ENCODE results near the gene PRSS33. TPM values are rescaled to one million over a fixed set of nuclear protein-coding genes. Genes with fewer than 3 reads are reported as not detected.
A peak's percentile ranks its signal among the peaks of the same experiment; 100 is the strongest.

Gene PRSS33
- total RNA-seq, 1 donor from 2014 or later, result not detected

DNA sequence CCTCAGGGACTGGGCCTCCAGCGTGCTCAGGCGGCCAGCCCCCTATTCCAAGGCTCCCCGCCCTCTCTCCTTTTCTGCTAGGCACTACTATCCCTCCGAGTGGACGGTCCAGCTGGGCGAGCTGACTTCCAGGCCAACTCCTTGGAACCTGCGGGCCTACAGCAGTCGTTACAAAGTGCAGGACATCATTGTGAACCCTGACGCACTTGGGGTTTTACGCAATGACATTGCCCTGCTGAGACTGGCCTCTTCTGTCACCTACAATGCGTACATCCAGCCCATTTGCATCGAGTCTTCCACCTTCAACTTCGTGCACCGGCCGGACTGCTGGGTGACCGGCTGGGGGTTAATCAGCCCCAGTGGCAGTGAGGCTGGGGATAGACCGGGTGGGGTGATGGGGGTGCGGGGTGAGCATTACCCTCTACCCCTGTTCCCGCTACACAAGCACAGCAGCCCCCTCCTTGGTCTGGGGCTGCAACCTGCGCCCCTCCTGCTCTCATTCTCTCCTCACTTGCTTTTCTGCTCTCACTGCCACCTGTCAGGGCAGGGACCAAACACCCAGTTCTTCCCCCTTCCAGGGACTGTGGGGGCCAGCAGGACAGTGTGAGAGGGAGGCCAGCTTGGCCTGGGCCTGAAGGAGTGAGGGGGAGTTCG lies 12.0 kb upstream of the PRSS33 start:
- no peak for DNase-seq (ENCODE audit: low read depth)

DNA sequence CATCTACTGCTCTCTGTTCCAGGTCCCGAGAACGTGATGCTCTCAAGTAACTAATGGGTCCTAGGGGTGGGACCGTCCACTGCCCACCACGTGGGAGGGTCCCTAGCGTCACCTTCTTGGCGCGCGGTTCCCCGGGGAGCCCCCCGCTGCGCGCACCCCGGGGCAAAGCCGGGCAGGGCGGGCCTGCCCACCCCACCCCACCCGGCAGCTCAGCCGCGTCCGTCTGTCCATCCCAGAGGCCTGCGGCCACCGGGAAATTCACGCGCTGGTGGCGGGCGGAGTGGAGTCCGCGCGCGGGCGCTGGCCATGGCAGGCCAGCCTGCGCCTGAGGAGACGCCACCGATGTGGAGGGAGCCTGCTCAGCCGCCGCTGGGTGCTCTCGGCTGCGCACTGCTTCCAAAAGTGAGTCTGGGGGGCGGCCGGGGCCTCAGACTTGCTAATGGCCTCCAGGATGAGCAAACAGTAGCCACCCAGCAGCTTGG lies 11.4 kb upstream of the PRSS33 start:
- no peak for DNase-seq (ENCODE audit: low read depth)

DNA sequence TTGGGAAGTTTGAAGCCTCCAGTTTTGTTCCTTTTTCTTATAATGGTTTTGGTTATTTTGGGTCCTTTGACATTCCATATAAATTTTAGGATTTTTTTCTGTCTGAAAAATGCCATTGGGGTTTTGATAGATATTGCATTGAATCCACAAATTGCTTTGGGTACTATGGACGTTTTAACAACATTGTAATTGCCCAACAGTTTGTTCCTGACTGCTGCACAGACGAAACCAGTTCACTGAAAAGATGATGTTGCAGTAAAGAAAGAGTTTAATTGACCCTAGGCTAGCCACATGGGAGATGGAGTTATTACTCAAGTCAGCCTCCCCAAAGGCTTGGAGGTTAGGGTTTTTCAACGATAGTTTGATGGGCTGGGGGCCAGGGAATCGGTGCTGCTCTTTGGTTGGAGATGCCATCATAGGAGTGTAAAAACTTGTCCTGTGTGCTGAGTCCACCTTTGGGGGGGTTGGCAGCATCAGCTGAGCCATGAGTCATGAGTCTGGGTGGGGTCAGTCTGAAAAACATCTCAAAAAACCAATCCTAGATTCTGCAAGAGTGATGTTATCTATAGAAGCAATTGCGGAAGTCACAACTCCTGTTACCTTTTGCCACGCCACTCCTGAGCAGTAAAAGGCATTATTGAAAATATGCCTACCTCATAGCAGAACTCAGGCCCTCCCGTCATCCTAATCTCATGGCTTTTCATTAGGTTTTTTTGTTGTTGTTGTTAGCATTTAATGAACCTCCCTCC lies 8.2 kb upstream of the PRSS33 start:
- no peak for DNase-seq (ENCODE audit: low read depth)

DNA sequence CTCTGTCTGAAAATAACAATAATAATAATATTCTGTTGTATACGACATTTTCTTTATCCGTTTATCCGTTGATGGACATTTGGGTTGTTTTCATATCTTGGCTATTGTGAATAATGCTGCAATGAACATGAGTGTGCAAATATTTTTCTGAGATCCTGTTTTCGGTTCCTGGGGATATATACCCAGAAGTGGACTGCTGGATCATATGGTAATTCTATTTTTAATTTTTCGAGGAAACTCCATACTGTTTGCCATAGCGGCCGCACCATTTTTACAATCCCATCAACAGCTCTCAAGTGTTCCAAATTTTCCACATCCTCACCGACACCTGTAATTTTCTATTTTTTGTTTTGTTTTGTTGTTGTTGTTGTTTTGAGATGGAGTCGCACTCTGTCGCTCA lies 5.6 kb upstream of the PRSS33 start:
- no peak for DNase-seq (ENCODE audit: low read depth)

DNA sequence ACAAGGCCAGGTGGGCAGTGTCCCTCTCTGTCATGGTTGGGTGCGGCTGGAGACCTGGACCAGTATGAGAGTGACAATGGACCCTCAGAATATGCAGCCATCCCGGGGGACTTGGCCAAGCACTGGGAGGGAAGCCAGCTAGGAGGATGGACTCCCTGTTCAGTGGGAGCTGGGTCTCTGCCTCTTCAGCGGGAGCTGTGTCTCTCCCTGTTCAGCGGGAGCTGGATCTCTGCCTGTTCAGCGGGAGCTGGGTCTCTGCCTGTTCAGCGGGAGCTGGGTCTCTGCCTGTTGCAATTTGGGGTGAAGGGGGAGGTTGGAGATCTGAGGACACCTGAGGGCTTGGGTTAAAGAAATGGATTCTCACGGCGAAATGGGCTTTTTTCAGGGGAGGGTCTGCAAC lies 3.8 kb upstream of the PRSS33 start:
- no peak for DNase-seq (ENCODE audit: low read depth)

DNA sequence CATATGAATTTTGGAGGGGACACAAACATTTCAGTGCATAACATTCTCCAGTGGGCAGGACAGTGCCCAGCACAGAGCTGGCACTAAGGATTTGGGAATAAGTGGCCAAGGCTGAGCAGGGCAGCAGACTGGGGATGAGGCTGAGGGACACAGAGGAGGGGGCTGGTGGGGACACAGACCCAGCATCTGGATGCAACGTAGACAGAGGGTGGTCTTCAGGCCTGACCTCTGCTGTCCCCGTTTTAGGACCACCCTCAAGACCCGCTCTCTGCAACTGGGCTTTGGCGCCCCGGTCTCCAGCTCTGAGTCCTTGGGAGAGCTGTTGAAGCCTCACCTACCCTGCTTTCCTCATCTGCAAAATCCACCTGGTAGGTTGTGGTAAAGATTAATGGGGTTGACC lies 3.3 kb upstream of the PRSS33 start:
- DNase-seq (ENCODE audit: low read depth), result no peak

DNA sequence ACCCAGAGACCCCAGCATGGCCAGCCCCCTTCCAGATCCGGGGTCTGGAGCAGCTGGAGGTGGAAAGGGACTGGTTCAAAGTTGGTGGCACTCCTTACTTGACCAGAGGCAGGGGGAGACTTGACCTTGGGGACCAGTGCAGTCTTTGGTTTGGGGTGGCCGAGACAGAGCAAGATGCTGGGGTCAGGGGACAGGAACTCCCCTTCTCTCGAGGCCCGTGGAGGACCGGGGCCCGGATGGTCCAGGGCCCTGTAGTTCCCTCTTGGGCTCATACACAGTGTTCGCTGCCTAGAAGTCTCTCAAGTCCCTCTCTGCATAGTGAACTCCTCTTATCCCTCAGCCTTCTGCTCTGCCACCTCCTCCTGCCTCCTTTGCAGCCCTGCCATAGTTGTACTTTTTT lies 601 bp upstream of the PRSS33 start:
- DNase-seq (ENCODE audit: low read depth), result no peak

DNA sequence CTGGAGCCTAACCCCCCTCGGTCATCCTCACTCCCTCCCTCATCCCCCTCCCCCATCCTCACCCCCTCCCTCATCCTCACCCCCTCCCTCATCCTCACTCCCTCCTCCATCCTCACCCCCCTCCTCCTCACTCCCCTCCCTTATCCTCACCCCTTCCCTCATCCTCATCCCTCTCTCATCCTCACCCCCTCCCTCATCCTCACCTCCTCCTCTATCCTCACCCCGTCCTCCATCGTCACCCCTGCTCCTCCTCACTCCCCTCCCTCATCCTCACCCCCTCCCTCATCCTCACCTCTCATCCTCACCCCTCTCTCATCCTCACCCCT lies 571 bp downstream of the PRSS33 start:
- no peak for DNase-seq (ENCODE audit: low read depth)

DNA sequence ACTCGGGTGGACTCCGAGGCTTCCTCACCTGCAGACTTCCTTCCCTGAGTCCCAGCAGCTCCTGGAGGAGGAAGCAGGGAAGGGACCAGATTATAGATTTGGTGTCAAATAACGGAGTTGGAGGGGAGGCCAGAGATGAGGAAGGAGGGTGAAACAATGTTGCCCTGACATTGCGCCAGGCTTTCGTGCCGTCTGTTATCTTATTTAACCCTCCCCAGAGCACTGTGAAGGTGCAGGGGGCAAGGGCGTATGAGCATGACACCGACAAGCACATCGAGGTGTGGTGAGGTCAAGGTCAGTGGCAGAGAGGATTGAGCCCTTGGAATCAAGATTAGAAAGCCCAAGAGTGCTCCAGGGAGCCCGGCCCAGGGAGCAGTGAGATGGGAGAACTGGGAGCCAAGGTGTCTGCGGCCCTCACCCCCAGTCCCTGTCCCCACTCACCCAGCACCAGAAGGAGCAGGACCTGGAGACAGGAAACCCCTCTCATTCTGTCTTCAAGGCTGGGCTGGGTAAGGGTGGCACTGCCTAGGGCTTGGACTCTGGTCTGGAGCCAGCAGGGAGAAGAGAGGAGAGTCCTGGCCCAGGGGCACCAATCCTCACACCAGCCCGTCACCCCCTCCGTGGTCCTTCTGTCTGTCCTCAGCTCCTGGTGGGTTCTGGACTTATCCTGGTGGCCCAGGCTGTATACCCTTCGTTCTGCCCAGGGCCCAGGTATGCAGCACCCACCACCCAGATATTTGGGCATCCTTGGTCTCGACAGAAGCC lies 1.1 kb downstream of the PRSS33 start:
- no peak for DNase-seq (ENCODE audit: low read depth)

DNA sequence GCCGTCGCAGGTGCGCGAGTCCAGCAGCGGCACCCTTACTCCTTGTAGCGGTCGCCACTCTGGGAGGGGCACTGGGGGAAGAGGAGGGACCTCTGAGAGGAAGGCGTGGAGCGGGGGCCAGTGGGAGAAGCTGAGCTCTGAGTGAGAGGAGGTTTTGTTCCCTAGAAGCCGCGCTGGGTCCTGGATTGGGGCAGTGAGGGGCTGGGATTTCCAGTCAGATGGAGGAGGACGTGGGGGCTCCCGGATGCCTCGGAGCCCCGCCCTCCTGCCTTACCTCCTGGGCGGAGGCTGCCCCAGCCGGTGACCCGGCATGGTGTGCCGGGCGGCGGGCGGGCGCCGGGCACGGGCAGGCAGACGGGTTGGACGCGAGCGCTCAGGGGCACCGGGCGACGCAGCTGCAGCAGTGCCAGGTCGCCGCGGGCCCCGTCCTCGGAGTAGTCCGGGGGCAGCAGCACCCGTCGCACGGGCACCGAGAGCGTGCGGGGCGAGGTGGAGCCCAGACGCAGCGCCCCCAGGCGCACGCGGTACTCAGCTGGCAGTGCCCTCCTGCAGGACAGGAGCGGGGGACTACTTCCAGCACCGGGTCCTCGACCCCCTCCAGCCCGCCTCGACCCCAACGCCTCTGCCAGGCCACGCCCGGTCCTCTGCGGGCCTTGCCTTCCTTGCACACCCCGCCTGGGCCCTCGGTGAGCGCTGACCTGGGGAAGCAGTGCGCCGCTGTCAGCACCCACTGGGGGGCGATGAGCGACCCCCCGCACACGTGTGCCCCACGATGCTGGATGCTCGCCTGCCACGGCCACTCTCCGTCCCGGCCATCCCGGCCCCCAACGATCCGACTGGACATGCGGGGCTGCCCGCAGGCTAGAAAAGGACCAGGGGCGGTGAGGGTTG lies 2.0 kb downstream of the PRSS33 start:
- DNase-seq (ENCODE audit: low read depth), result no peak

DNA sequence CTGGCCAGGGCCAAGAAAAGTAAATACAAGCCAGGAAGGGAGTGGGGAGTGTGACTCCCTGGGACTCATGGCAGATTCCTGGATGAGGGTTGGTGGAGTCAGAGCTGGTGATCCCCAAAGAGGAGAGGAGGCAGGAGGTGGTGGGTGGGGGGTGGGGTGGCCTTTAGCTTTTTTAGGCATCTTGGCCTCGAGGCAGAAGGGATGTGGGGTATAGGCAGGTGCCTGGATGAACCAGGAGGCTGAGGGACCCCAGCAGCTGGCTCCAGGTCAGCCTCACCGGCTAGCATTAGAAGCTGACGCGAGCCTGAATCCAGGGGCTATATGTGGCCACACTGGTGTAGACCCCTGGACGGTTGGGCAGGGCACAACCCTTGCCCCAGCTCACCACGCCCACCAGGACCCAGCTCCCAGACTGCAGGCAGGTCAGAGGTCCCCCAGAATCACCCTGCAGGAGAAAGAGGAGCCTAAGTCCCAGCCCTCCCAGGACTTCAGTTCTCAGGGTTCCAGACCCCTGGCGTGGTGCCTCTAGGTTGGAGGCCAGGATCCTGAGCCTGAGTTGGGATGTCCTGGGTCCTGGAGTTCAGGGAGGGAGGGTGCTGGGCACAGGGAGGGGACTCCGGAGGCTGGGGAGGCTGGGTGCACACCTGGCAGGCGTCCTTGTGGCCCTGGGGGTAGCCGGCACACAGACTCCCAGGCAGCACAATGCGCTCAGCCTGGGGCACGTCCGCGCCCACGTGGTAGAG lies 2.8 kb downstream of the PRSS33 start:
- no peak for DNase-seq (ENCODE audit: low read depth)

DNA sequence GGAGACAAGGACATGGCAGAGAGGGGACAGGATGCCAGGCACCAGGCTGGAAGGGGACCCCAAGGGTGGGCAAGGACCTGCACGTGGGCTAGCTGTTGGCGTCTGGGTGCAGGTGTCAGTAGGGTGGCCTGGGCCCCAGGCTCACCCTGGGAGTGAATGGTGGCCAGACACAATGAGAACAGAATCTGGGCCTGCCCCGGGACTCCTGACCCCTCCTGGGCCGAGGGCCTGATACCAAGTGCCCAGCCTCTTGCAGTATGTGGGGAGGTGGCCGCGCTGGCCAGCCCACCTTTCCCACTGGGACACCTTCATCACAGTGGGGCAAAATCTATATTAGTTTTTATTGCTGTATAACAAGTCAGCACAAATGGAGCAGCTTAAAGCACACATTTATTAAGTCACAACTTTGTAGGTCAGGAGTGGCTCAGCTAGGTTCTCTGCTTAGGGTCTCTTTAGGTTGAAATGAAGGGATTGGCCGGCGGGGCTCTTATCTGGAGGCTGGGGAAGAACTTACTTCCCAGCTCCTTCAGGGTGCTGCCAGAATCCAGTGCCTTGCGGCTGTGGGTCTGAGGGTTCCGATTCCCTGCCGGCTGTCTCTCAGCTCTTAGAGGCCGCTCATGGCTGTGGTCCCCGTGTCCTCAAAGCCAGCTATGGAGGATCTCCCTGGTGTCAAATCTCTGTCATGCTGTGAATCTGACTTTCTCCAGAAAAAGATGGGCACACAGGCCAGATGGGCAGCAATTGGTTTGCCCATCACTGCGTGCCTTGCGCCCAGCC lies 3.6 kb downstream of the PRSS33 start:
- no peak for DNase-seq (ENCODE audit: low read depth)

DNA sequence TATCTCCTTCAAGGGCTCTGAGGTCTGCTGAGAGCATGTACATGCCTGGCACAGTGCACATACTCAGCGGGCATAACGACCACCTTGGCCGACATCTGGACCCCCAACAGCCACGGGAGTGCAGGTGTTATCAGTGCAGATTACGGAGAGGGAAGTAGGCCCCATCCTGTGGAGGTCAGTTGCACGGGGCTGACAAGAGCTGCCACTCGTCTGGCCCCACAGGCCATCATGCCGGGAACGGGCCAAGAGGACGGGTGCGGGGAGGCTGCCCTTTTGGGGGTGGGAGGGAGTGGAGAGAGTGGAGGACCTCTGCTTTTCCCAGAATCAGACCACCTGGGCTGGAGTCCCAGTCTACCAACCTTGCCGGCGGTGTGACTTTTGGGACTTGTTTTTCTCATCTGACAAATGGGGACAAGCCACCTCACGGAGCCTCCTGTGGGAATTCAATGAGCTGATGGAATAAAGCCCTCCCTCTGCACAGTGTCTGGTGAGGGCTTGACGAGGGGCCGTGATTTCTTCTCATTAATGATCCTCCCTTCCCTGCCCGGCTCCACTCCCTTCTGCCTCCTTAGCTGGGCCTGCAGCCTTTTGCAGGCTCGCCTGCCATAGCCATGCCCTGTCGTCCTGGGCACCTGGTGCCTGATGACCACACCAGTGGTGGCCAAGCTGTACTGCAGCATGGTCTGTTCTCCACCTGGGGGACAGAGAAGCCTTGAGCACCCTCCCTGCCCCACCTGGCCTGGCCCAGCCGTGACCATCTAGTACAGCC lies 4.6 kb downstream of the PRSS33 start:
- no peak for DNase-seq (ENCODE audit: low read depth)

DNA sequence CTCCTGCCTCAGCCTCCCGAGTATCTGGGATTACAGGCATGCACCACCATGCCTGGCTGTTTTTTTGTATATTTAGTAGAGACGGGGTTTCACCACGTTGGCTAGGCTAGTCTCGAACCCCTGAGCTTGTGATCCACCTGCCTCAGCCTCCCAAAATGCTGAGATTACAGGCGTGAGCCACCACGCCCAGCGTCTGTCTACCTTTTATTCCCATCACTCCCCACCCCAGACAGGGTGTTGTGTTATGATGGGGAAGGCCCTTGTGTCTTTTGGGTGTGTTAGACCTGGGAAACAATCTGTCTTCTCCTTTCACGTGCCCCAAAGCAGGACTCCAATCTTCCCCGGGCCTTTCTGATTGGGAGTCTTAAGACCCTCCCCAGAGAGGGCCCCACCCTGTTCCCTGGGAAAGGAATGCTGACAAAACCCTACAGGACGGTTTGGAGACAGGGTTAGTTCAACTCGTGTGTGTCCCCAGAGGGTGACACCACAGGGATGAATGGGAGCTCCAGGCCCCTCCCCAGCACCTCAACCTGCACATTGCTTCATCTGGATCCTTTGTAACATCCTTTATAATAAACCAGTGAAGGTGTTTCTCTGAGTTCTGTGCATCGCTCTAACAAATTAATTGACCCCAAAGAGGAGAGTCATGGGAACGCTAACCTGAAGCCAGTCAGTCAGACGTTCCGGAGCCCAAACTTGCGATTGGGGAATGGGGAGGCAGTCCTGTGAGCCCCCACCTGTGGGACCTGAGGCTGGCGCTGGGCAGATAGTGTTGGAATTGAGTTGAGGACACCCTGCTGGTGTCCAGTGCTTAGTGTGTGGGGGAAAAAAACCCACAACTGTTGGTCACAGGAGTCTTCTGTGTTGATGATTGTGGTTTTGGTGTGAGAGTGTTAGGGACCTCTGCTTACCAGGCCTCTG lies 7.1 kb downstream of the PRSS33 start:
- DNase-seq (ENCODE audit: low read depth), result no peak

DNA sequence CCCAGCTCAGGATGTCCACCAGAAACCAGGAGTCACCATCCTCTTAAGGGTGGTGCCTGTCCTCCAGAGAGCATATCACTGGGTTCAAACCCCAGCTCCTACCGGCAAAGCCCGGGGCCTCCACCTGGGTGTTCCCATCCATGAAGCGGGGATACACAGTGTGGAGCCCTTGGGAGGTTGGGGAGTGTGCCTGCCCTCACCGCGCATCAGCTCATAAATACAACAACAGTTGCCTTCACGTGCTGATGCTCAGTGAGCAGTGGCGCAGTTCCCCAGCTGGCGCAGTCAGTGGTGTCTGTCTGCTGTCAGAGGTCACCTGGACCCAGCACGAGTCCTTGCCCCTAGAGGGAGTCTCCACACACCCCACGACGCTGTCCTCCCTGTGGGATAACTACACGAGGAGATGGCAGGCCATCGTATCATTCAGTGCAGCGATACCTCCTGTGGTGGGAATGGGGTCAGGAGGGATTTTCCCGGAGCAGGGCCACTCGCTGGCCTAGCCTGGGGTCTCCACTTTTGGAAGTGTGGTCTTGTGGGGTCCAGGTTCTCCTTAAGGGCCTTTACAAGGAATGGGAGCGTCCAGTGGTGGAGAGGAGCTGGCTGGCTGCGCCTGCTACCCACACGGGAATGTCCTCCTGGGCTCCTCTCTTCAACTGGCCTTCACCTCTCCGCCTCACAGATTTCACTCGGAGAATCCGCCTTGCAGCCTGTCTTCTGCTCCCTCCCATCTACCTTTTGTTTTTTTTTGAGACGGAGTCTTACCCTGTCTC lies 8.0 kb downstream of the PRSS33 start:
- no peak for DNase-seq (ENCODE audit: low read depth)

DNA sequence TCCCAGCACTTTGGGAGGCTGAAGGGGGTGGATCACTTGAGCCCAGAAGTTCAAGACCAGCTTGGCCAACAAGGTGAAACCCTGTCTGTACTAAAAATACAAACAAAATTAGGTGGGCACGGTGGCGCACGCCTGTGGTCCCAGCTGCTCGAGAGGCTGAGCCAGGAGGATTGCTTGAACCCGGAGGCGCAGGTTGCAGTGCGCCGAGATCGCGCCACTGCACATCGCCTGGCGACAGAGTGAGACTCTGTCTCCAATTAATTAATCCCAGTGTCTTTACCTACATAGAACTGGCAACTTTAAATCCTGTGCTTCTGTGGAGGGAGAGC lies 8.8 kb downstream of the PRSS33 start:
- no peak for DNase-seq (ENCODE audit: low read depth)

DNA sequence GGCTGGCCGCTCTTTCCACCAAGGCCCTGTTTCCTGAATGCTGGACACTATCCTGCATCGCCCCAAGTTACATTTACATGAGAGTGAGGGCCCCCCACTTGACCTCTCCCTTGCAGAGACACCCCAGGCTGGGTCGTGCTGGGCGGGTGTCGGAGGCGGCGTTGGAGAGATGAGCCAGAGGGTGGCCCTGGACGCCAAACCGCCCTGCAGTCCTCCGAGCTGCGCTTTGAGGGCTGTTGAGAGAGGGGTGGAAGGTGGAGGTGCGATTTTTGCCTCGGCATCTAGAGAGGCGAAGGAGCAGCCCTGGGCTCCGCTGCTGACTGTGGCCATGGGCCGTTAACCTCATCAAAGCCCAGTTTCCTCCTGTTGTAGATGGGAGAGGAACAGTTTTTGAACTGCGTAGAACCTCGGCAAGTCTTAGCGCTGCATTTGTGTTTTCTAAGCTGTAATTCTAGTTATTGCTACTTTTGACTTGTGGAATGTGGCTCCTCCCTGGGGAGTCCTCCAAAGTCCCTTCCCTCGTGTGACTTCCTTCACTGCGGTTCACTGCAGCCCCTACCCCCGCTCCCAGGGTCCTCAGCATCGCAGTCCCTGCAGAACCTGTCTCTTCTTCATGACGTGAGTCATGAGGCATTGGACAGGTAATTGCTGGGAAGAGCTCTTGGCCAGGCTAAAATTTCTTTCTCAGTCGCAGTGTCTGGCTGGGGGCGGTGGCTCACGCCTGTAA lies 9.3 kb downstream of the PRSS33 start:
- peak; percentile 26 for DNase-seq (ENCODE audit: low read depth)

Data from renal cortical epithelial cell (primary cell).